CD4-positive, alpha-beta T cell treated with Interleukin-17A for 1 hour (primary cell): ENCODE measurements around the gene TMIGD2.
A peak's percentile ranks its signal among the peaks of the same experiment; 100 is the strongest.

ENCODE experiments used
- DNase-seq: peaks from one replicate; pipeline ENCODE4 v3.0.0-alpha.2; 2020

Gene TMIGD2

GRCh38 chr19:4326215-4326836 is 24.1 kb upstream of the TMIGD2 start:
- no peak for DNase-seq

- DNase-seq = no peak
Observed at GRCh38 chr19:4324228-4324627, 22.0 kb upstream of the TMIGD2 start.

GRCh38 chr19:4323692-4324091 is 21.5 kb upstream of the TMIGD2 start:
- no peak for DNase-seq

- no peak for DNase-seq
Observed at GRCh38 chr19:4322942-4323665, 20.9 kb upstream of the TMIGD2 start.

- DNase-seq = no peak
Observed at GRCh38 chr19:4320419-4320818, 18.2 kb upstream of the TMIGD2 start.

GRCh38 chr19:4319067-4319718 is 17.0 kb upstream of the TMIGD2 start:
- DNase-seq = no peak

- DNase-seq = no peak
Observed at GRCh38 chr19:4318460-4318859, 16.3 kb upstream of the TMIGD2 start.

GRCh38 chr19:4316956-4317355 is 14.8 kb upstream of the TMIGD2 start:
- DNase-seq = no peak

- no peak for DNase-seq
Observed at GRCh38 chr19:4313847-4314490, 11.8 kb upstream of the TMIGD2 start.

- DNase-seq = peak; percentile 12
Observed at GRCh38 chr19:4310247-4311121, 8.3 kb upstream of the TMIGD2 start.

- DNase-seq = no peak
Observed at GRCh38 chr19:4305659-4306058, 3.5 kb upstream of the TMIGD2 start.

- no peak for DNase-seq
Observed at GRCh38 chr19:4305257-4305612, 3.0 kb upstream of the TMIGD2 start.

GRCh38 chr19:4304538-4305256 is 2.5 kb upstream of the TMIGD2 start, which contains the start of gene FSD1:
Gene FSD1 (plus strand): TSS chr19:4304598. CDS start chr19:4304747, 149 bp downstream.
- DNase-seq = peak; percentile 56

GRCh38 chr19:4303819-4304537 is 1.8 kb upstream of the TMIGD2 start:
- DNase-seq = peak; percentile 9

GRCh38 chr19:4301590-4302242 is 473 bp downstream of the TMIGD2 start:
- no peak for DNase-seq

GRCh38 chr19:4300589-4300988 is 1.6 kb downstream of the TMIGD2 start:
- no peak for DNase-seq

- no peak for DNase-seq
Observed at GRCh38 chr19:4298810-4299550, 3.2 kb downstream of the TMIGD2 start.

- no peak for DNase-seq
Observed at GRCh38 chr19:4297901-4298809, 4.0 kb downstream of the TMIGD2 start.
